Measurements from ENCODE around the gene RNF144B. TPM values are rescaled to one million over a fixed set of nuclear protein-coding genes. Genes with fewer than 3 reads are reported as not detected.

RNF144B gene
- total and polyA plus RNA-seq, 2 of the 8 experiments (the other 6 are each of a cell fraction or from before 2014, with no cell fraction given), result 1.8 to 11.2 TPM

GRCh38 chr6:18415671-18416340 is 28.7 kb downstream of the RNF144B start:
- no peak overlapping the region for H3K4me3 ChIP-seq (ENCODE audit: extremely low read depth in 1 of 4, insufficient read depth in 2 of 4, low read depth in 3 of 4, low read length in 4 of 4)
- H2BK12ac ChIP-seq (ENCODE audit: low read depth, low read length), result no peak overlapping the region
- no peaks in the 10 kb centered on the region for H3K79me2 ChIP-seq (ENCODE audit: control insufficient read depth in 1 of 2, insufficient read depth in 2 of 2, low read length in 2 of 2)
- H3K79me1 ChIP-seq (ENCODE audit: low read depth, low read length), result no peaks in the 10 kb centered on the region
- H3K18ac ChIP-seq (ENCODE audit: extremely low read depth, low read length), result no peak overlapping the region
- H3K23me2 ChIP-seq (ENCODE audit: low read depth, low read length), result no peaks in the 10 kb centered on the region
- no peak overlapping the region for H2BK5ac ChIP-seq (ENCODE audit: low read depth, low read length)
- no peak overlapping the region for H2BK15ac ChIP-seq (ENCODE audit: low read length)
- ChIA-PET CTCF (ENCODE audit: partially characterized antibody) (interaction anchor here (0.6 kb wide), 1 partner anchor 113 kb away, joined by 3 read pairs; no protein-coding TSS in a partner anchor), POLR2A (ENCODE audit: partially characterized antibody) (interaction anchor here (0.6 kb wide), 2 partner anchors 15 to 37 kb away, joined by 3 read pairs; no protein-coding TSS in a partner anchor)
- no peak overlapping the region for H4K8ac ChIP-seq (ENCODE audit: extremely low read depth, insufficient read depth, low read length)
- no peak overlapping the region for H2AFZ ChIP-seq (ENCODE audit: low read length)
- H2BK20ac ChIP-seq (ENCODE audit: low read length), result no peak overlapping the region
- no peaks in the 10 kb centered on the region for H3K4me1 ChIP-seq (replicated peaks in 1 of 4; ENCODE audit: control insufficient read depth in 3 of 4, insufficient read depth in 4 of 4, low read length in 3 of 4)
- 92% methylated on average over 4 of the region's 4 CpGs; no CpG with 5 or more reads in 1 of the 2 experiments for WGBS, 2 experiments (ENCODE audit: extremely low coverage in 1 of 2, insufficient coverage in 1 of 2, insufficient read length in 1 of 2, insufficient replicate concordance in 2 of 2, low coverage in 1 of 2, low lambda C conversion rate in 2 of 2, missing lambda C conversion rate in 1 of 2)
- no peak overlapping the region for H4K91ac ChIP-seq (replicated peaks; ENCODE audit: insufficient read length, low read length)
- no peak overlapping the region for H3K56ac ChIP-seq (replicated peaks; ENCODE audit: insufficient read length, low read depth, low read length)
- no peak overlapping the region for H4K5ac ChIP-seq (ENCODE audit: insufficient read length, low read depth, low read length)
- FAIRE-seq, result peak; percentile 69
- no peak for TF ChIP-seq KDM1A (IDR thresholded peaks at IDR 0.05; ENCODE audit: borderline replicate concordance, low read length)
- no peak for TF ChIP-seq SP2 (IDR thresholded peaks at IDR 0.05; ENCODE audit: low read length)
- TF ChIP-seq TAF7 (optimal IDR thresholded peaks at IDR 0.05; ENCODE audit: borderline replicate concordance, low read depth, low read length), result no peak
- TF ChIP-seq RAD21 (IDR thresholded peaks at IDR 0.05 in 1 of 2, conservative IDR thresholded peaks at IDR 0.05 in 1 of 2; ENCODE audit: low read depth in 2 of 2, low read length in 2 of 2), result no peak
- no peak for TF ChIP-seq BACH1 (IDR thresholded peaks at IDR 0.05; ENCODE audit: low read length)
- no peak for TF ChIP-seq ASH2L (IDR thresholded peaks at IDR 0.05; ENCODE audit: low read length)
- no peak for TF ChIP-seq KDM4A (IDR thresholded peaks at IDR 0.05; ENCODE audit: low read depth, low read length, severe bottlenecking)
- TF ChIP-seq EP300 (IDR thresholded peaks at IDR 0.05; ENCODE audit: borderline replicate concordance in 1 of 2, low read depth in 2 of 2, low read length in 2 of 2), result no peak
- no peak for TF ChIP-seq BRCA1 (IDR thresholded peaks at IDR 0.05; ENCODE audit: low read depth, low read length)
- TF ChIP-seq E2F6 (IDR thresholded peaks at IDR 0.05), result no peak
- H4K20me1 ChIP-seq (replicated peaks in 1 of 2; ENCODE audit: control insufficient read depth in 1 of 2, insufficient read depth in 2 of 2, low read length in 2 of 2), result no peaks in the 10 kb centered on the region
- no peak overlapping the region for H3K27ac ChIP-seq (ENCODE audit: low read depth, low read length)
- H3K4me2 ChIP-seq (ENCODE audit: insufficient read depth in 1 of 2, low read depth in 2 of 2, low read length in 2 of 2), result no peak overlapping the region
- H3K36me3 ChIP-seq (ENCODE audit: control insufficient read depth in 2 of 4, insufficient read depth in 4 of 4, low read length in 3 of 4), result no peaks in the 10 kb centered on the region
- no peak overlapping the region for H2AK5ac ChIP-seq (ENCODE audit: low read depth, low read length)
- DNase-seq (ENCODE audit: low read depth in 1 of 2, low spot score in 2 of 2), result no peak
- no peaks in the 10 kb centered on the region for H3K9me3 ChIP-seq (ENCODE audit: insufficient read depth in 2 of 2, low read depth in 1 of 2, low read length in 1 of 2)
- H3K14ac ChIP-seq (ENCODE audit: insufficient read length), result no peak overlapping the region
- no peak overlapping the region for H2BK120ac ChIP-seq (replicated peaks; ENCODE audit: low read depth, low read length)
- no peak overlapping the region for H3K23ac ChIP-seq (ENCODE audit: insufficient read length)
- H3K9ac ChIP-seq (replicated peaks in 1 of 4; ENCODE audit: extremely low read depth in 1 of 4, low read depth in 3 of 4, low read length in 3 of 4), result no peak overlapping the region
- H3K27me3 ChIP-seq (replicated peaks in 1 of 4; ENCODE audit: control insufficient read depth in 3 of 4, extremely low read depth in 1 of 4, insufficient read depth in 3 of 4, low read length in 3 of 4), result no peaks in the 10 kb centered on the region
- no peak overlapping the region for H3K4ac ChIP-seq (replicated peaks; ENCODE audit: insufficient read length, low read depth, low read length)

Measured in H1 (cell line).